Esophagus squamous epithelium (tissue), 5 donors: ENCODE measurements around the gene TSPAN9. TPM values are rescaled to one million over a fixed set of nuclear protein-coding genes. Genes with fewer than 3 reads are reported as not detected.

Source experiments
- DNase-seq: peaks from one replicate; lab custom pipeline; 2025; lab: John Stamatoyannopoulos, UW
- H3K27ac ChIP-seq, 4 donors: fragments of 200-600 bp; sonication (generic); one replicate each; pipeline ENCODE4 v1.5.1; 2016 to 2019; ENCODE audit warnings: mild to moderate bottlenecking in 1 of 4
- H3K27me3 ChIP-seq, 4 donors: fragments of 200-600 bp; sonication (generic); 1 replicate in 3 of 4; 2 replicates in 1 of 4; pipeline versions ENCODE4 v1.5.1 to v1.6.0; 2017 to 2021; ENCODE audit warnings: antibody characterized with exemption in 1 of 4
- H3K36me3 ChIP-seq, 3 donors: fragments of 200-600 bp; sonication (generic); one replicate each; pipeline ENCODE4 v1.5.1; 2016 to 2019
- H3K4me1 ChIP-seq, 3 donors: fragments of 200-600 bp; sonication (generic); one replicate each; pipeline ENCODE4 v1.5.1; 2017 to 2019
- H3K4me3 ChIP-seq, 4 donors: fragments of 200-600 bp; sonication (generic); 1 replicate in 3 of 4; 2 replicates in 1 of 4; pipeline ENCODE4 v1.5.1; 2016 to 2019; ENCODE audit warnings: mild to moderate bottlenecking in 2 of 4, moderate library complexity in 1 of 4
- H3K9me3 ChIP-seq, 3 donors: fragments of 200-600 bp; sonication (generic); one replicate each; pipeline ENCODE4 v1.5.1; 2016 to 2019
- CTCF ChIP-seq, 6 experiments: fragments of 450-650 bp in 4 of 6; fragments of 200-600 bp in 2 of 6; sonication (generic) in 2 of 6; IDR thresholded peaks; one replicate each; pipeline ENCODE4 v1.5.1; 2016 to 2019; ENCODE audit warnings: antibody characterized with exemption in 6 of 6, mild to moderate bottlenecking in 4 of 6, moderate library complexity in 4 of 6
- POLR2A ChIP-seq, 4 donors: fragments of 450-650 bp; IDR thresholded peaks; one replicate each; pipeline ENCODE4 v1.6.1; 2017; ENCODE audit warnings: antibody characterized with exemption in 4 of 4, mild to moderate bottlenecking in 4 of 4, moderate library complexity in 3 of 4
- WGBS, 2 donors: methylation state at CpG; one replicate each; pipeline ENCODE4 v1.1.5; 2018; 5-methylcytosine and 5-hydroxymethylcytosine counted together
- intact Hi-C: fragments of 100-400 bp; cut with DNase I; formaldehyde crosslinking; loops from one replicate; pipeline ENCODE4 v1.15.0; 2022
- total RNA-seq, 4 donors: library from RNA; depleted of rRNA; stranded (reverse); fragments of >200 nt; gene quantifications; one replicate each; pipeline ENCODE4 v1.1.0, GENCODE V29; 2016
- donor health status: DM: yes; HTN: yes; CAD: no.

Gene TSPAN9
- total RNA-seq, 4 donors from 2014 or later, result 10.6 to 23.7 (median 17.6) TPM

- no peaks in the 10 kb centered on the region for H3K4me1 ChIP-seq
- no peak overlapping the region for H3K4me3 ChIP-seq
- no peaks in the 10 kb centered on the region for H3K9me3 ChIP-seq
- intact Hi-C loops, result no loop called here
- TF ChIP-seq CTCF (IDR thresholded peaks at IDR 0.05) (no peak), POLR2A (IDR thresholded peaks at IDR 0.05) (no peak)
- WGBS, 2 donors, result 80 to 88% methylated on average over 10 to 12 of the region's 15 CpGs
- peaks cover 0 to 40% (median 4%) of the 10 kb centered on the region in 3 donors for H3K36me3 ChIP-seq
- DNase-seq, result no peak
- H3K27ac ChIP-seq, result no peak overlapping the region
- peaks cover 0 to 5% (median 0%) of the 10 kb centered on the region in 4 donors for H3K27me3 ChIP-seq
Observed at GRCh38 chr12:3040026-3040656, 37.0 kb upstream of the TSPAN9 start.

- H3K4me1 ChIP-seq, result no peaks in the 10 kb centered on the region
- H3K4me3 ChIP-seq, result no peak overlapping the region
- DNase-seq, result no peak
- 83 to 91% methylated on average over 9 to 19 of the region's 29 CpGs for WGBS, 2 donors
- H3K27me3 ChIP-seq, result peaks cover 0 to 5% (median 0%) of the 10 kb centered on the region in 4 donors
- H3K9me3 ChIP-seq, result no peaks in the 10 kb centered on the region
- peaks cover 0 to 40% (median 4%) of the 10 kb centered on the region in 3 donors for H3K36me3 ChIP-seq
- no peak overlapping the region for H3K27ac ChIP-seq
- intact Hi-C loops, result no loop called here
- no peak for TF ChIP-seq POLR2A (IDR thresholded peaks at IDR 0.05)
- TF ChIP-seq CTCF (IDR thresholded peaks at IDR 0.05), result no peak
Observed at GRCh38 chr12:3040663-3041544, 36.3 kb upstream of the TSPAN9 start.

DNA sequence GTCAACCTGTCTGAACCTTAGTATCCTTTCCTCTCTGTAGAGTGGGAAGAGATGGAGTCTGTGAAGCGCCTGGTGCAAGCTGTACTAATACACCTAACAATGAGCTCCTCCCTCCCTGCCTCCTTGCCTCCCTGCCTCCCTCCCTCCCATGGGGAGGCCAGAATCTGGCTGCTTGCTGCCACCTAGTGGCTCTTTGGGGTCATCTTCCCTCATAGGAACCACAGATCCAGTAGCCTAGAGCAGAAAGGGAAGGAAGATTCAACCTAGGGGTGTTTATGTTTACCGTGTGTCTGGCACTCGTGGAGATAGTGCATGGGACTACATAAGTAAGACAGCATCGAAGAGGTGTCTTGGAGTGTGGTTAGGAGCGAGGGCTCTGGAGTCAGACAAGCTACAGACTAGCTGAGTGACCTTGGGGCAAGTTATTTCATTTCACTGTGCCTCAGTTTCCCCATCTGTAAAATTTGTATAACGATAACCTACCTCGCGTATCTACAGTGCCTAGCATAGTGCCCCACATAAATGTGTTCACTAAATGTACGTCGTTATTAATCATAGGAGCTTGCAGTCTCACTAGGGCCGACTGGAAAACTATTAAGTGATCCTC, 35.5 kb upstream of the TSPAN9 start:
- no peak for DNase-seq
- Histone ChIP-seq H3K9me3 (no peaks in the 10 kb centered on the region), H3K27ac (no peak overlapping the region), H3K27me3 (peaks cover 0 to 5% (median 0%) of the 10 kb centered on the region in 4 donors), H3K4me1 (no peaks in the 10 kb centered on the region), H3K36me3 (peaks cover 0 to 40% (median 4%) of the 10 kb centered on the region in 3 donors), H3K4me3 (no peak overlapping the region)
- 74 to 75% methylated on average over 9 to 11 of the region's 11 CpGs for WGBS, 2 donors
- intact Hi-C loops, result no loop called here
- no peak for TF ChIP-seq POLR2A (IDR thresholded peaks at IDR 0.05)
- peak in 5 of 6 experiments; percentile 21 to 61 (median 45) for TF ChIP-seq CTCF (IDR thresholded peaks at IDR 0.05)

DNA sequence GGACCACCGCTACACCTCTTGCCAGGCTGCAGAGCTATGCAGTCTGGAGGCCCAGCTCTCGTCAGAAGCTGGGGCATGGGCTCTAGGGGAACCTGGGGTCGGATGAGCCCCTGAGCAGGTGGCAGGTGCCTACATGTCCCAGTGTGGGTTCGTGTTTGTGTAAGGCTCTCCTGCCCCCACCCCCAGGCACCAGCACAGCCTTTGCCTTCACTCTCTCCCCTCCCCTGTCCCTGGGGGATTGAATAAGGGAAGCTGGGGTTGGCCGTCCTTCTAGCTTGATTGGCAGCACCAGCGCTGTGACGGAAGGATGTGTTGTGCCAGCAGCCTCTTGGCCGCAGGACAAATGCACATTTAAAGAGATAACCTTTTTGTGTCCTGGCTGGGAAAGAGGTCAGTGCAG, 34.8 kb upstream of the TSPAN9 start:
- Histone ChIP-seq H3K4me1 (no peaks in the 10 kb centered on the region), H3K9me3 (no peaks in the 10 kb centered on the region), H3K27ac (no peak overlapping the region), H3K4me3 (no peak overlapping the region), H3K36me3 (peaks cover 0 to 37% (median 4%) of the 10 kb centered on the region in 3 donors), H3K27me3 (peaks cover 0 to 5% (median 0%) of the 10 kb centered on the region in 4 donors)
- intact Hi-C loops, result no loop called here
- TF ChIP-seq CTCF (IDR thresholded peaks at IDR 0.05), result no peak
- TF ChIP-seq POLR2A (IDR thresholded peaks at IDR 0.05), result no peak
- no peak for DNase-seq
- WGBS, 2 donors, result 41 to 53% methylated on average over 7 to 8 of the region's 8 CpGs
